WERI-Rb-1 (cell line): ENCODE results near the gene FSHR.

Experiments used
- DNase-seq: peaks from one replicate; pipeline ENCODE4 v3.0.0-alpha.2; 2020
- H3K27ac ChIP-seq: fragments of 250-450 bp; sonication (Bioruptor Pico); 2 replicates; pipeline ENCODE4 v1.5.1; 2020; ENCODE audit warnings: mild to moderate bottlenecking, moderate library complexity
- H3K27me3 ChIP-seq: fragments of 250-450 bp; sonication (Bioruptor Pico); 2 replicates; pipeline ENCODE4 v1.5.1; 2021; ENCODE audit warnings: mild to moderate bottlenecking, low read depth, moderate library complexity; ENCODE audit not compliant: insufficient read depth, severe bottlenecking
- H3K36me3 ChIP-seq: fragments of 250-450 bp; sonication (Bioruptor Pico); 2 replicates; pipeline ENCODE4 v1.5.1; 2020; ENCODE audit warnings: mild to moderate bottlenecking, moderate library complexity
- H3K4me3 ChIP-seq: 2 replicates; pipeline ENCODE4 v1.5.1; 2011; ENCODE audit warnings: low read depth, mild to moderate bottlenecking, control low read depth, low read length
- H3K9me3 ChIP-seq: fragments of 250-450 bp; sonication (Bioruptor Pico); 2 replicates; pipeline ENCODE4 v1.5.1; 2021; ENCODE audit warnings: mild to moderate bottlenecking, moderate library complexity; ENCODE audit not compliant: severe bottlenecking
- CTCF ChIP-seq: IDR thresholded peaks from 2 replicates; pipeline ENCODE4 v1.5.1; 2011; ENCODE audit warnings: low read depth, mild to moderate bottlenecking, control low read depth, inconsistent platforms, low read length

The FSHR gene

GRCh38 chr2:49164729-49165128, 10.4 kb upstream of the FSHR start:
- H3K9me3 ChIP-seq: no peaks in the 10 kb centered on the region
- no peak overlapping the region for H3K4me3 ChIP-seq
- TF ChIP-seq CTCF: no peak
- DNase-seq: no peak
- H3K27ac ChIP-seq: no peak overlapping the region
- H3K27me3 ChIP-seq: no peaks in the 10 kb centered on the region
- no peaks in the 10 kb centered on the region for H3K36me3 ChIP-seq

DNA sequence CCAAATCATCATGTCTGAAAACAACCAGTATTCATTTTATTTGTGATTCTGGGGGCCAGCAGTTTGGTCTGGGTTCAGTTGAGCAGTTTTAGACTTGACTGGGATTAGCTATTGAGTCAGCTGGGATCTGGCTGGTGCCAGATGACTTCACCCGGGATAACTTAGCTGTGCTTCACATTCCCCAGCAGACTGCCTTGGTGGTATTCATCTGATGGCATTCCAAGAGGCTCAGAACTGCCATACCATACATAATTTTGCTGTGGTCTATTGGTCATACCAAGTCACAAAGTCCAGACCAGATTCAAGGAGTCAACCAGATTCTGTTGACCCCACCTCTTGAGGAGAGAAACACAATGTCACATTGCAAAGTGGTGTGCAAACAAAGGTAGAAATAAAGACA, 7.8 kb upstream of the FSHR start:
- H3K36me3 ChIP-seq: no peaks in the 10 kb centered on the region

GRCh38 chr2:49154891-49155290, 576 bp upstream of the FSHR start:
- DNase-seq: no peak
- no peaks in the 10 kb centered on the region for H3K36me3 ChIP-seq
- H3K9me3 ChIP-seq: no peaks in the 10 kb centered on the region
- no peaks in the 10 kb centered on the region for H3K27me3 ChIP-seq
- H3K27ac ChIP-seq: no peak overlapping the region
- TF ChIP-seq CTCF: no peak
- no peak overlapping the region for H3K4me3 ChIP-seq

More for the DNA sequence above, 7.8 kb upstream of the FSHR start:
- Histone ChIP-seq H3K27me3 (no peaks in the 10 kb centered on the region), H3K27ac (no peak overlapping the region), H3K9me3 (no peaks in the 10 kb centered on the region), H3K4me3 (no peak overlapping the region)
- TF ChIP-seq CTCF: no peak
- DNase-seq: no peak

GRCh38 chr2:49153252-49153651, 1.1 kb downstream of the FSHR start:
- H3K27ac ChIP-seq: no peak overlapping the region
- no peaks in the 10 kb centered on the region for H3K9me3 ChIP-seq
- no peak for DNase-seq
- no peak overlapping the region for H3K4me3 ChIP-seq
- TF ChIP-seq CTCF: no peak
- no peaks in the 10 kb centered on the region for H3K27me3 ChIP-seq
- no peaks in the 10 kb centered on the region for H3K36me3 ChIP-seq

GRCh38 chr2:49152824-49153223, 1.5 kb downstream of the FSHR start:
- Histone ChIP-seq H3K9me3 (no peaks in the 10 kb centered on the region), H3K27me3 (no peaks in the 10 kb centered on the region)
- no peak for TF ChIP-seq CTCF

GRCh38 chr2:49146401-49146800, 7.9 kb downstream of the FSHR start:
- H3K9me3 ChIP-seq: no peaks in the 10 kb centered on the region
- H3K36me3 ChIP-seq: no peaks in the 10 kb centered on the region
- no peak overlapping the region for H3K27ac ChIP-seq
- H3K27me3 ChIP-seq: no peaks in the 10 kb centered on the region
- no peak for TF ChIP-seq CTCF
- DNase-seq: no peak
- no peak overlapping the region for H3K4me3 ChIP-seq

More at GRCh38 chr2:49152824-49153223, 1.5 kb downstream of the FSHR start:
- H3K27ac ChIP-seq: no peak overlapping the region
- no peaks in the 10 kb centered on the region for H3K36me3 ChIP-seq
- H3K4me3 ChIP-seq: no peak overlapping the region
- no peak for DNase-seq
